WTC11 (cell line): ENCODE measurements around the gene ATP6V0D1. TPM values are rescaled to one million over a fixed set of nuclear protein-coding genes. Genes with fewer than 3 reads are reported as not detected.

ENCODE experiments used
- ATAC-seq: fragments of 200-7000 bp; cut with Tn5 transposase; 2 replicates; pipeline ENCODE4 v1.10.0; 2021; ENCODE audit warnings: mild to moderate bottlenecking, moderate library complexity
- CTCF ChIA-PET: fragments of 300-600 bp; sonication (Branson Sonifier 250); formaldehyde crosslinking; loops from one replicate; lab custom pipeline; 2021; ENCODE audit warnings: antibody characterized with exemption; lab: Charles Lee
- POLR2A ChIA-PET: fragments of 350-600 bp; sonication (Branson Sonifier 250); formaldehyde crosslinking; loops from one replicate; lab custom pipeline; 2021; ENCODE audit warnings: antibody characterized with exemption; lab: Charles Lee
- DNase-seq: peaks from one replicate; pipeline ENCODE4 v3.0.0; 2021; ENCODE audit warnings: low spot score
- H3K27ac Mint-ChIP-seq: 2 replicates; pipeline ENCODE4 v1.8.0; 2021; ENCODE audit warnings: mixed read lengths
- H3K27me3 Mint-ChIP-seq: 2 replicates; pipeline ENCODE4 v1.8.0; 2021; ENCODE audit warnings: low read depth, mild to moderate bottlenecking, moderate library complexity, mixed read lengths
- H3K36me3 Mint-ChIP-seq: 2 replicates; pipeline ENCODE4 v1.8.0; 2021; ENCODE audit warnings: mixed read lengths
- H3K4me1 Mint-ChIP-seq: 2 replicates; pipeline ENCODE4 v1.8.0; 2022; ENCODE audit warnings: mixed read lengths
- H3K4me3 Mint-ChIP-seq: 2 replicates; pipeline ENCODE4 v1.8.0; 2021; ENCODE audit warnings: mild to moderate bottlenecking, moderate library complexity, mixed read lengths
- H3K9me3 Mint-ChIP-seq: 2 replicates; pipeline ENCODE4 v1.8.0; 2021; ENCODE audit warnings: mixed read lengths
- ATF6 ChIP-seq: sonication (generic); formaldehyde crosslinking; IDR thresholded peaks from 2 replicates; pipeline ENCODE4 v1.8.1; 2023; ENCODE audit warnings: mild to moderate bottlenecking, missing genetic modification reagents
- CREB1 ChIP-seq: sonication (generic); formaldehyde crosslinking; IDR thresholded peaks from 2 replicates; pipeline ENCODE4 v1.8.0; 2023; ENCODE audit warnings: mild to moderate bottlenecking, missing genetic modification reagents
- ETV6 ChIP-seq: sonication (generic); formaldehyde crosslinking; IDR thresholded peaks from 2 replicates; pipeline ENCODE4 v1.8.1; 2022; ENCODE audit warnings: mild to moderate bottlenecking, missing genetic modification reagents
- FOXJ3 ChIP-seq: sonication (generic); formaldehyde crosslinking; IDR thresholded peaks from 2 replicates; pipeline ENCODE4 v1.9.0; 2021; ENCODE audit warnings: missing genetic modification reagents, mild to moderate bottlenecking, borderline replicate concordance
- FOXP1 ChIP-seq: sonication (generic); formaldehyde crosslinking; IDR thresholded peaks from 2 replicates; pipeline ENCODE4 v1.8.0; 2022; ENCODE audit warnings: missing genetic modification reagents, mild to moderate bottlenecking, moderate library complexity, borderline replicate concordance
- HMGA2 ChIP-seq: fragments of 250-450 bp; sonication (Bioruptor Pico); IDR thresholded peaks from 2 replicates; pipeline ENCODE4 v1.4.0; 2021; ENCODE audit warnings: mild to moderate bottlenecking, moderate library complexity
- HMGXB4 ChIP-seq: sonication (generic); formaldehyde crosslinking; IDR thresholded peaks from 2 replicates; pipeline ENCODE4 v1.8.1; 2023; ENCODE audit warnings: mild to moderate bottlenecking, moderate library complexity, missing genetic modification reagents
- MAX ChIP-seq: sonication (generic); formaldehyde crosslinking; IDR thresholded peaks from 2 replicates; pipeline ENCODE4 v1.8.0; 2022; ENCODE audit warnings: mild to moderate bottlenecking, missing genetic modification reagents
- MLX ChIP-seq: sonication (generic); formaldehyde crosslinking; IDR thresholded peaks from 2 replicates; pipeline ENCODE4 v1.8.1; 2023; ENCODE audit warnings: mild to moderate bottlenecking, missing genetic modification reagents, moderate library complexity
- MXD4 ChIP-seq: fragments of 250-450 bp; sonication (Bioruptor Pico); IDR thresholded peaks from 2 replicates; pipeline ENCODE4 v1.8.0; 2021; ENCODE audit warnings: mild to moderate bottlenecking, moderate library complexity, borderline replicate concordance
- NR3C1 ChIP-seq: sonication (generic); formaldehyde crosslinking; conservative IDR thresholded peaks from 2 replicates; pipeline ENCODE4 v1.8.1; 2023; ENCODE audit warnings: low read depth, mild to moderate bottlenecking, missing genetic modification reagents
- OVOL2 ChIP-seq: fragments of 250-450 bp; sonication (Bioruptor Pico); IDR thresholded peaks from 2 replicates; pipeline ENCODE4 v1.9.0; 2021; ENCODE audit warnings: mild to moderate bottlenecking, borderline replicate concordance
- PRRX2 ChIP-seq: fragments of 250-450 bp; sonication (Bioruptor Pico); IDR thresholded peaks from 2 replicates; pipeline ENCODE4 v1.8.0; 2021; ENCODE audit warnings: mild to moderate bottlenecking
- SMAD3 ChIP-seq: sonication (generic); formaldehyde crosslinking; IDR thresholded peaks from 2 replicates; pipeline ENCODE4 v1.8.0; 2022; ENCODE audit warnings: missing genetic modification reagents, mild to moderate bottlenecking, borderline replicate concordance
- TEAD1 ChIP-seq: sonication (generic); formaldehyde crosslinking; IDR thresholded peaks from 2 replicates; pipeline ENCODE4 v1.8.0; 2022; ENCODE audit warnings: mild to moderate bottlenecking, missing genetic modification reagents
- USF1 ChIP-seq: sonication (generic); formaldehyde crosslinking; IDR thresholded peaks from 2 replicates; pipeline ENCODE4 v1.8.0; 2022; ENCODE audit warnings: mild to moderate bottlenecking, missing genetic modification reagents
- ZNF138 ChIP-seq: sonication (generic); formaldehyde crosslinking; conservative IDR thresholded peaks from 2 replicates; pipeline ENCODE4 v1.8.1; 2022; ENCODE audit warnings: mild to moderate bottlenecking, moderate library complexity, missing genetic modification reagents
- ZNF219 ChIP-seq: sonication (generic); formaldehyde crosslinking; IDR thresholded peaks from 2 replicates; pipeline ENCODE4 v1.8.0; 2023; ENCODE audit warnings: missing genetic modification reagents, mild to moderate bottlenecking, borderline replicate concordance
- total RNA-seq: library from RNA; stranded (reverse); gene quantifications from 3 replicates; pipeline ENCODE4 v1.2.3, GENCODE V29; 2021
- TF ChIP-seq, protein P1 (sequence below): sonication (generic); formaldehyde crosslinking; IDR thresholded peaks from 2 replicates; pipeline ENCODE4 v1.8.1; 2022; ENCODE audit warnings: mild to moderate bottlenecking, moderate library complexity, missing genetic modification reagents
- TF ChIP-seq, protein P2 (sequence below): sonication (generic); formaldehyde crosslinking; IDR thresholded peaks from 2 replicates; pipeline ENCODE4 v1.8.1; 2022; ENCODE audit warnings: mild to moderate bottlenecking, missing genetic modification reagents, moderate library complexity, borderline replicate concordance
- TF ChIP-seq, protein P3 (sequence below): sonication (generic); formaldehyde crosslinking; IDR thresholded peaks from 2 replicates; pipeline ENCODE4 v1.8.0; 2023; ENCODE audit warnings: mild to moderate bottlenecking, missing genetic modification reagents

Gene ATP6V0D1
- total RNA-seq, 1 experiment from 2014 or later, result 44.1 TPM

- H3K27ac Mint-ChIP-seq, result no peak overlapping the region
- CTCF ChIA-PET, result interaction anchor here (1.1 to 3.8 kb wide), 4 partner anchors 12 to 184 kb away, joined by 3 to 27 read pairs (median 4); partner anchors contain the start of gene ATP6V0D1
- TF ChIP-seq MAX (no peak), ZNF219 (CRISPR knock-in tag) (no peak), USF1 (CRISPR knock-in tag) (no peak), CREB1 (CRISPR knock-in tag) (no peak), HMGA2 (CRISPR knock-in tag) (no peak), SMAD3 (CRISPR knock-in tag) (no peak), MLX (CRISPR knock-in tag) (no peak), OVOL2 (no peak), PRRX2 (CRISPR knock-in tag) (no peak), ATF6 (CRISPR knock-in tag) (no peak), FOXP1 (CRISPR knock-in tag) (no peak), FOXJ3 (CRISPR knock-in tag) (no peak)
- TF ChIP-seq, protein P1, sequence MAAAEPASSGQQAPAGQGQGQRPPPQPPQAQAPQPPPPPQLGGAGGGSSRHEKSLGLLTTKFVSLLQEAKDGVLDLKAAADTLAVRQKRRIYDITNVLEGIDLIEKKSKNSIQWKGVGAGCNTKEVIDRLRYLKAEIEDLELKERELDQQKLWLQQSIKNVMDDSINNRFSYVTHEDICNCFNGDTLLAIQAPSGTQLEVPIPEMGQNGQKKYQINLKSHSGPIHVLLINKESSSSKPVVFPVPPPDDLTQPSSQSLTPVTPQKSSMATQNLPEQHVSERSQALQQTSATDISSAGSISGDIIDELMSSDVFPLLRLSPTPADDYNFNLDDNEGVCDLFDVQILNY, result no peak
- TF ChIP-seq, protein P2, sequence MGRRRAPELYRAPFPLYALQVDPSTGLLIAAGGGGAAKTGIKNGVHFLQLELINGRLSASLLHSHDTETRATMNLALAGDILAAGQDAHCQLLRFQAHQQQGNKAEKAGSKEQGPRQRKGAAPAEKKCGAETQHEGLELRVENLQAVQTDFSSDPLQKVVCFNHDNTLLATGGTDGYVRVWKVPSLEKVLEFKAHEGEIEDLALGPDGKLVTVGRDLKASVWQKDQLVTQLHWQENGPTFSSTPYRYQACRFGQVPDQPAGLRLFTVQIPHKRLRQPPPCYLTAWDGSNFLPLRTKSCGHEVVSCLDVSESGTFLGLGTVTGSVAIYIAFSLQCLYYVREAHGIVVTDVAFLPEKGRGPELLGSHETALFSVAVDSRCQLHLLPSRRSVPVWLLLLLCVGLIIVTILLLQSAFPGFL (CRISPR knock-in tag), result no peak
- no peaks in the 10 kb centered on the region; the same call in 1 of the 2 replicates for H3K27me3 Mint-ChIP-seq
- no peak for DNase-seq
- ATAC-seq, result no peak
- no peak overlapping the region for H3K4me3 Mint-ChIP-seq
- POLR2A ChIA-PET, result no interaction called here
- H3K36me3 Mint-ChIP-seq, result no peaks in the 10 kb centered on the region
- H3K4me1 Mint-ChIP-seq, result peaks cover 5% of the 10 kb centered on the region
- no peaks in the 10 kb centered on the region for H3K9me3 Mint-ChIP-seq
Observed at GRCh38 chr16:67468731-67469130, 12.2 kb downstream of the ATP6V0D1 start.

DNA sequence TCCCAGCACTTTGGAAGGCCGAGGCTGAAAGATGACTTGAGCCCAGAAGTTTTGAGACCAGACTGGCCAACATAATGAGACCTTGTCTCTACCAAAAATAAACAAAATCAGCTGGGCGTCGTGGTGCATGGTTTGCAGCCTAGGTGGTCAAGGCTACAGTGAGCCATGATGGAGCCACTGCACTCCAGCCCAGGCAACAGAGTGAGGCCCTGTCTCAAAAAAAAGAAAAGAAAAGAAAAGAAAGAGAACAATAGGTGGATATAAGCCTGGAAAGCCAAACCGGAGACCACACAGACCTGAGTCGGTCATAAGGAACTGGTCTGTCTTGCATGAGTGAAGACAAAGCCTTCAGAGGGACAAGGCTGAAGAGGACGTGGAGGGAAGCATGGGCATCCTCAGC is 14.4 kb downstream of the ATP6V0D1 start:
- peaks cover 5% of the 10 kb centered on the region for H3K4me1 Mint-ChIP-seq
- H3K4me3 Mint-ChIP-seq, result no peak overlapping the region
- no peak overlapping the region; the same call in 1 of the 2 replicates for H3K27ac Mint-ChIP-seq
- DNase-seq (no peak), ATAC-seq (no peak)
- TF ChIP-seq MXD4 (CRISPR knock-in tag) (no peak), ZNF138 (no peak), ETV6 (CRISPR knock-in tag) (no peak), HMGXB4 (CRISPR knock-in tag) (no peak), NR3C1 (CRISPR knock-in tag) (no peak), TEAD1 (no peak), FOXJ3 (CRISPR knock-in tag) (no peak)
- TF ChIP-seq, protein P3, sequence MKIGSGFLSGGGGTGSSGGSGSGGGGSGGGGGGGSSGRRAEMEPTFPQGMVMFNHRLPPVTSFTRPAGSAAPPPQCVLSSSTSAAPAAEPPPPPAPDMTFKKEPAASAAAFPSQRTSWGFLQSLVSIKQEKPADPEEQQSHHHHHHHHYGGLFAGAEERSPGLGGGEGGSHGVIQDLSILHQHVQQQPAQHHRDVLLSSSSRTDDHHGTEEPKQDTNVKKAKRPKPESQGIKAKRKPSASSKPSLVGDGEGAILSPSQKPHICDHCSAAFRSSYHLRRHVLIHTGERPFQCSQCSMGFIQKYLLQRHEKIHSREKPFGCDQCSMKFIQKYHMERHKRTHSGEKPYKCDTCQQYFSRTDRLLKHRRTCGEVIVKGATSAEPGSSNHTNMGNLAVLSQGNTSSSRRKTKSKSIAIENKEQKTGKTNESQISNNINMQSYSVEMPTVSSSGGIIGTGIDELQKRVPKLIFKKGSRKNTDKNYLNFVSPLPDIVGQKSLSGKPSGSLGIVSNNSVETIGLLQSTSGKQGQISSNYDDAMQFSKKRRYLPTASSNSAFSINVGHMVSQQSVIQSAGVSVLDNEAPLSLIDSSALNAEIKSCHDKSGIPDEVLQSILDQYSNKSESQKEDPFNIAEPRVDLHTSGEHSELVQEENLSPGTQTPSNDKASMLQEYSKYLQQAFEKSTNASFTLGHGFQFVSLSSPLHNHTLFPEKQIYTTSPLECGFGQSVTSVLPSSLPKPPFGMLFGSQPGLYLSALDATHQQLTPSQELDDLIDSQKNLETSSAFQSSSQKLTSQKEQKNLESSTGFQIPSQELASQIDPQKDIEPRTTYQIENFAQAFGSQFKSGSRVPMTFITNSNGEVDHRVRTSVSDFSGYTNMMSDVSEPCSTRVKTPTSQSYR, result no peak
- CTCF ChIA-PET, result interaction anchor here (1.1 to 3.8 kb wide), 9 partner anchors 14 to 182 kb away, joined by 4 to 42 read pairs (median 13); partner anchors contain the start of genes ATP6V0D1 and TPPP3
- POLR2A ChIA-PET, result no interaction called here
- H3K27me3 Mint-ChIP-seq, result no peaks in the 10 kb centered on the region
- no peaks in the 10 kb centered on the region for H3K36me3 Mint-ChIP-seq
- no peaks in the 10 kb centered on the region for H3K9me3 Mint-ChIP-seq
